GM23338 (cell line): ENCODE data around the gene CELSR1.

Experiments
- CREB1 ChIP-seq: fragments of 250-450 bp; sonication (Bioruptor Pico); IDR thresholded peaks from 2 replicates; pipeline ENCODE4 v1.5.0; 2020; ENCODE audit warnings: low read depth, mild to moderate bottlenecking, moderate library complexity
- CTCF ChIP-seq, 2 experiments: fragments of 200-600 bp in 1 of 2; sonication (generic) in 1 of 2; conservative IDR thresholded peaks; 2 replicates each; pipeline versions ENCODE4 v1.5.1 to v1.6.1; 2016 to 2017; ENCODE audit warnings: antibody characterized with exemption in 2 of 2, low read depth in 2 of 2, mild to moderate bottlenecking in 2 of 2, moderate library complexity in 1 of 2
- ETS1 ChIP-seq: IDR thresholded peaks from 2 replicates; pipeline ENCODE4 v1.6.1; 2016; ENCODE audit warnings: antibody characterized with exemption
- EZH2 ChIP-seq: fragments of 200-600 bp; sonication (generic); IDR thresholded peaks from one replicate; pipeline ENCODE4 v1.8.0; 2017; ENCODE audit warnings: antibody characterized with exemption, mild to moderate bottlenecking, low read depth; ENCODE audit not compliant: unreplicated experiment
- EZH2phosphoT487 ChIP-seq: fragments of 200-600 bp; sonication (generic); IDR thresholded peaks from one replicate; pipeline ENCODE4 v1.8.1; 2018; ENCODE audit warnings: antibody characterized with exemption; ENCODE audit not compliant: unreplicated experiment
- POLR2AphosphoS5 ChIP-seq: IDR thresholded peaks from 2 replicates; pipeline ENCODE4 v1.6.1; 2016; ENCODE audit warnings: antibody characterized with exemption, low read depth
- REST ChIP-seq: IDR thresholded peaks from one replicate; pipeline ENCODE4 v1.6.1; 2018; ENCODE audit warnings: antibody characterized with exemption; ENCODE audit not compliant: unreplicated experiment
- STAT1 ChIP-seq: IDR thresholded peaks from one replicate; pipeline ENCODE4 v1.6.1; 2016; ENCODE audit warnings: antibody characterized with exemption; ENCODE audit not compliant: unreplicated experiment
- ZNF114 ChIP-seq: fragments of 250-450 bp; sonication (Bioruptor Pico); IDR thresholded peaks from 2 replicates; pipeline ENCODE4 v1.5.0; 2020; ENCODE audit warnings: mild to moderate bottlenecking, moderate library complexity
- ZNF331 ChIP-seq: fragments of 250-450 bp; sonication (Bioruptor Pico); IDR thresholded peaks from 2 replicates; pipeline ENCODE4 v1.5.0; 2020; ENCODE audit warnings: low read depth, mild to moderate bottlenecking, moderate library complexity

- no peak for TF ChIP-seq POLR2AphosphoS5
- TF ChIP-seq ZNF114 (CRISPR knock-in tag), result no peak
- TF ChIP-seq CTCF (conservative IDR thresholded peaks at IDR 0.05; ENCODE audit: low read depth in 2 of 2), result no peak
- no peak for TF ChIP-seq STAT1
- TF ChIP-seq EZH2, result no peak
- no peak for TF ChIP-seq REST
- TF ChIP-seq CREB1 (CRISPR knock-in tag), result no peak
- TF ChIP-seq ZNF331 (CRISPR knock-in tag), result no peak
- no peak for TF ChIP-seq ETS1
- no peak for TF ChIP-seq EZH2phosphoT487
Observed at GRCh38 chr22:46572911-46573780, 35.7 kb upstream of the CELSR1 start.
